BJ (cell line): ENCODE measurements around the gene ARHGAP9. TPM values are rescaled to one million over a fixed set of nuclear protein-coding genes. Genes with fewer than 3 reads are reported as not detected.
"Not testable (repeated sequence)": the region's sequence is repeated elsewhere in the genome, so short reads cannot be mapped to it uniquely, and the experiment has no call there.

Experiments used
- CTCF ChIA-PET: fragments of 350-600 bp; formaldehyde crosslinking; extraction: SDS; loops from one replicate; lab custom pipeline; 2021; ENCODE audit warnings: antibody characterized with exemption, inconsistent platforms; lab: Yijun Ruan, JAX
- POLR2A ChIA-PET: fragments of 300-600 bp; sonication (Branson Sonifier 250); formaldehyde crosslinking; extraction: SDS; loops from one replicate; lab custom pipeline; 2021; ENCODE audit warnings: antibody characterized with exemption; lab: Charles Lee
- DNase-seq: peaks from one replicate; pipeline ENCODE4 v3.0.0-alpha.2; 2011; ENCODE audit warnings: low read depth
- H3K27me3 ChIP-seq: 2 replicates; pipeline ENCODE4 v1.6.0; 2011; ENCODE audit warnings: low read length; ENCODE audit not compliant: control insufficient read depth, insufficient read depth
- H3K36me3 ChIP-seq: 2 replicates; pipeline ENCODE4 v1.5.1; 2011; ENCODE audit warnings: low read length; ENCODE audit not compliant: control insufficient read depth, insufficient read depth
- H3K4me3 ChIP-seq: 2 replicates; pipeline ENCODE4 v1.5.1; 2011; ENCODE audit warnings: low read depth, mild to moderate bottlenecking, control low read depth, low read length
- polyA plus RNA-seq: library from polyadenylated mRNA; depleted of rRNA; stranded (reverse); fragments of >200 nt; gene quantifications from 2 replicates; pipeline ENCODE4 v1.2.3, GENCODE V29; 2011
- TF ChIP-seq, protein P1 (sequence below): IDR thresholded peaks from 2 replicates; pipeline ENCODE4 v1.5.1; 2011; ENCODE audit warnings: low read depth, mild to moderate bottlenecking, control low read depth, inconsistent platforms, low read length, moderate library complexity; ENCODE audit not compliant: insufficient read depth

Gene ARHGAP9
- polyA plus RNA-seq, 1 experiment, result 1.0 TPM

DNA sequence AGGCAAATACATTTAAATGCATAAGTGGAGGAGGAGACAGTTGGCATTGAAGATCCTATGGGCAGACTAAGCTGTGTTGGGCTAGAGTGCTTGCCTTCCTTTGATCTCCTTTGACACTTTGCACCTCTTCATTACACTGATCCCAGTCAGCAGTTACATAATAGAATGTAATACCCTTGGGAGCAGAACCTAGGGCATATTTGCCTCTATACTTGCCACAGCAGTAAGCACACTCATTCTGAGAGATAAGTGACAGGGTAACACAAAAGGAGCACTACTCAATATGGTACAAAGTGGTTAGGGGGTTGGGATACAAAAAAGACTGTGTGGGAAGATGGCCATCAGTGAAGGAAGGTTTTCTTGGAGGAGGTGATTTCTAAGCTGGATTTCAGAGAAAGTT is 17.2 kb upstream of the ARHGAP9 start:
- TF ChIP-seq, protein P1, sequence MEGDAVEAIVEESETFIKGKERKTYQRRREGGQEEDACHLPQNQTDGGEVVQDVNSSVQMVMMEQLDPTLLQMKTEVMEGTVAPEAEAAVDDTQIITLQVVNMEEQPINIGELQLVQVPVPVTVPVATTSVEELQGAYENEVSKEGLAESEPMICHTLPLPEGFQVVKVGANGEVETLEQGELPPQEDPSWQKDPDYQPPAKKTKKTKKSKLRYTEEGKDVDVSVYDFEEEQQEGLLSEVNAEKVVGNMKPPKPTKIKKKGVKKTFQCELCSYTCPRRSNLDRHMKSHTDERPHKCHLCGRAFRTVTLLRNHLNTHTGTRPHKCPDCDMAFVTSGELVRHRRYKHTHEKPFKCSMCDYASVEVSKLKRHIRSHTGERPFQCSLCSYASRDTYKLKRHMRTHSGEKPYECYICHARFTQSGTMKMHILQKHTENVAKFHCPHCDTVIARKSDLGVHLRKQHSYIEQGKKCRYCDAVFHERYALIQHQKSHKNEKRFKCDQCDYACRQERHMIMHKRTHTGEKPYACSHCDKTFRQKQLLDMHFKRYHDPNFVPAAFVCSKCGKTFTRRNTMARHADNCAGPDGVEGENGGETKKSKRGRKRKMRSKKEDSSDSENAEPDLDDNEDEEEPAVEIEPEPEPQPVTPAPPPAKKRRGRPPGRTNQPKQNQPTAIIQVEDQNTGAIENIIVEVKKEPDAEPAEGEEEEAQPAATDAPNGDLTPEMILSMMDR, result no peak
- H3K36me3 ChIP-seq, result peaks cover 33% of the 10 kb centered on the region
- DNase-seq, result no peak
- CTCF ChIA-PET, result interaction anchor here (1.1 kb wide), 1 partner anchor 34 kb away, joined by 3 read pairs; no protein-coding TSS in a partner anchor
- POLR2A ChIA-PET, result interaction anchor here (0.7 kb wide), 1 partner anchor 31 kb away, joined by 6 read pairs; no protein-coding TSS in a partner anchor
- H3K27me3 ChIP-seq, result no peaks in the 10 kb centered on the region
- H3K4me3 ChIP-seq, result no peak overlapping the region

GRCh38 chr12:57495051-57495701 is 15.5 kb upstream of the ARHGAP9 start:
- POLR2A ChIA-PET, H3K27me3 ChIP-seq, H3K4me3 ChIP-seq, CTCF ChIA-PET, DNase-seq: not testable (repeated sequence)
- H3K36me3 ChIP-seq, result peaks cover 27% of the 10 kb centered on the region

DNA sequence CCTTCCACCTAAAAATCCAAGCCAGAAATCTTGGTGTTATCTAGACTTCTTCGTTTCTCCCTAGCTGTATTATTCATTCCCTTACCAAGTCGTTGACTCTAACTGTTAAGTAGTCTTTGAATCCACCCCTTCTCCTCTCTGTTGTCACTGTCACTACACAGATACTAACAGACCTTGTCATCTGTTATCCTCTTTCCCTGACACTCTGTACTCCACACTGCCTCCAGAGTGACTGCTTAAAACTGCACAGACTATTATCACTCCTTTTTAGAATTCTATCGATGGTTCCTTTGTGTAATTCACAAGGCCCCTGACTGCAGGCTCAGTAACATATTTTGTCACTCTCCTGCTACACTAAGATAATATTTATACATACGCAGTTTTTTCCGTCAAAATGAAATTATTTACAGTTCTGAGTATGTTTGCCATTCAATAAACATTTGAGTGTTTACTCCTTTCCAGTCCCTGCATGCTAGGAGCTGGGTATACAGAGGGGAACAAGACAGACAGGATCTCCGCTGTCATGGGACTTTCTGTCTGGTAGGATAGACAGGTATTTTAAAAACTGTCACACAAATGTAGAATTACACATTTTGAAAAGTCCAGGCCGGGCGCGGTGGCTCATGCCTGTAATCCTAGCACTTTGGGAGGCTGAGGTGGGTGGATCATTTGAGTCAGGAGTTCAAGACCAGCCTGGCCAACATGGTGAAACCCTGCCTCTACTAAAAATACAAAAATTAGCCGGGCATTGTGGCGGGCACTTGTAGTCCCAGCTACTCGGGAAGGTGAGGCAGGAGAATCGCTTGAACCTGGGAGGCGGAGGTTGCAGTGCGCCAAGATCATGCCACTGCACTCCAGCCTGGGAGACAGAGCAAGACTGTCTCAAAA is 12.0 kb upstream of the ARHGAP9 start:
- no peak overlapping the region for H3K4me3 ChIP-seq
- CTCF ChIA-PET, result no interaction called here
- POLR2A ChIA-PET, result no interaction called here
- TF ChIP-seq, protein P1, result no peak; the same call in 1 of the 2 replicates
- DNase-seq, result no peak
- peaks cover 11% of the 10 kb centered on the region for H3K36me3 ChIP-seq
- no peaks in the 10 kb centered on the region for H3K27me3 ChIP-seq

- TF ChIP-seq, protein P1, result no peak
- H3K36me3 ChIP-seq, result peaks cover 10% of the 10 kb centered on the region
Measured at GRCh38 chr12:57490126-57490525, 10.5 kb upstream of the ARHGAP9 start.

GRCh38 chr12:57489157-57489641 is 9.5 kb upstream of the ARHGAP9 start:
- Histone ChIP-seq H3K27me3 (no peaks in the 10 kb centered on the region), H3K36me3 (peaks cover 10% of the 10 kb centered on the region), H3K4me3 (peak overlapping the region; percentile 96)
- ChIA-PET CTCF (interaction anchor here (1.2 kb wide), 1 partner anchor 23 kb away, joined by 3 read pairs; no protein-coding TSS in a partner anchor), POLR2A (no interaction called here)
- DNase-seq, result no peak
- TF ChIP-seq, protein P1, result no peak

More at GRCh38 chr12:57490126-57490525, 10.5 kb upstream of the ARHGAP9 start:
- Histone ChIP-seq H3K4me3 (no peak overlapping the region), H3K27me3 (no peaks in the 10 kb centered on the region)
- ChIA-PET POLR2A (no interaction called here), CTCF (no interaction called here)
- no peak for DNase-seq
